Gastroesophageal sphincter (tissue), 3 donors: Measurements from ENCODE around the gene PBX3.
"Not testable (repeated sequence)": the region's sequence is repeated elsewhere in the genome, so short reads cannot be mapped to it uniquely, and the experiment has no call there.

Experiments
- CTCF ChIP-seq, 4 experiments: fragments of 200-600 bp in 2 of 4; fragments of 450-650 bp in 2 of 4; sonication (generic) in 1 of 4; IDR thresholded peaks; one replicate each; pipeline ENCODE4 v1.5.1; 2017 to 2019; ENCODE audit warnings: antibody characterized with exemption in 4 of 4, mild to moderate bottlenecking in 2 of 4, moderate library complexity in 2 of 4
- EP300 ChIP-seq: sonication (generic); formaldehyde crosslinking; IDR thresholded peaks from one replicate; pipeline ENCODE4 v1.6.1; 2017; ENCODE audit warnings: antibody characterized with exemption, mild to moderate bottlenecking
- POLR2A ChIP-seq, 2 donors: fragments of 450-650 bp; IDR thresholded peaks; one replicate each; pipeline ENCODE4 v1.6.1; 2017; ENCODE audit warnings: antibody characterized with exemption in 2 of 2, mild to moderate bottlenecking in 2 of 2, moderate library complexity in 1 of 2
- POLR2AphosphoS5 ChIP-seq: sonication (generic); formaldehyde crosslinking; IDR thresholded peaks from one replicate; pipeline ENCODE4 v1.6.1; 2017; ENCODE audit warnings: antibody characterized with exemption

- not testable (repeated sequence) for TF ChIP-seq CTCF (IDR thresholded peaks at IDR 0.05); POLR2AphosphoS5; EP300; POLR2A (IDR thresholded peaks at IDR 0.05)
Measured at GRCh38 chr9:125823874-125824406, 76.8 kb downstream of the PBX3 start.
